Measurements from ENCODE around the gene NPNT. TPM values are rescaled to one million over a fixed set of nuclear protein-coding genes. Genes with fewer than 3 reads are reported as not detected.

The NPNT gene
- polyA plus RNA-seq, 1 experiment: not detected

GRCh38 chr4:105933083-105933482, 37.8 kb downstream of the NPNT start:
- POLR2A ChIA-PET: no interaction called here
- no peak for DNase-seq (ENCODE audit: low read depth)
- CTCF ChIA-PET: no interaction called here
- TF ChIP-seq, protein P1, sequence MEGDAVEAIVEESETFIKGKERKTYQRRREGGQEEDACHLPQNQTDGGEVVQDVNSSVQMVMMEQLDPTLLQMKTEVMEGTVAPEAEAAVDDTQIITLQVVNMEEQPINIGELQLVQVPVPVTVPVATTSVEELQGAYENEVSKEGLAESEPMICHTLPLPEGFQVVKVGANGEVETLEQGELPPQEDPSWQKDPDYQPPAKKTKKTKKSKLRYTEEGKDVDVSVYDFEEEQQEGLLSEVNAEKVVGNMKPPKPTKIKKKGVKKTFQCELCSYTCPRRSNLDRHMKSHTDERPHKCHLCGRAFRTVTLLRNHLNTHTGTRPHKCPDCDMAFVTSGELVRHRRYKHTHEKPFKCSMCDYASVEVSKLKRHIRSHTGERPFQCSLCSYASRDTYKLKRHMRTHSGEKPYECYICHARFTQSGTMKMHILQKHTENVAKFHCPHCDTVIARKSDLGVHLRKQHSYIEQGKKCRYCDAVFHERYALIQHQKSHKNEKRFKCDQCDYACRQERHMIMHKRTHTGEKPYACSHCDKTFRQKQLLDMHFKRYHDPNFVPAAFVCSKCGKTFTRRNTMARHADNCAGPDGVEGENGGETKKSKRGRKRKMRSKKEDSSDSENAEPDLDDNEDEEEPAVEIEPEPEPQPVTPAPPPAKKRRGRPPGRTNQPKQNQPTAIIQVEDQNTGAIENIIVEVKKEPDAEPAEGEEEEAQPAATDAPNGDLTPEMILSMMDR (IDR thresholded peaks at IDR 0.05; ENCODE audit: insufficient read depth, low read depth, low read length): no peak
- Histone ChIP-seq H3K4me3 (ENCODE audit: low read depth, low read length) (no peak overlapping the region), H3K27me3 (ENCODE audit: control insufficient read depth, insufficient read depth, low read length) (no peaks in the 10 kb centered on the region; the same call in 1 of the 2 replicates), H3K36me3 (ENCODE audit: control insufficient read depth, insufficient read depth, low read length) (no peaks in the 10 kb centered on the region)

DNA sequence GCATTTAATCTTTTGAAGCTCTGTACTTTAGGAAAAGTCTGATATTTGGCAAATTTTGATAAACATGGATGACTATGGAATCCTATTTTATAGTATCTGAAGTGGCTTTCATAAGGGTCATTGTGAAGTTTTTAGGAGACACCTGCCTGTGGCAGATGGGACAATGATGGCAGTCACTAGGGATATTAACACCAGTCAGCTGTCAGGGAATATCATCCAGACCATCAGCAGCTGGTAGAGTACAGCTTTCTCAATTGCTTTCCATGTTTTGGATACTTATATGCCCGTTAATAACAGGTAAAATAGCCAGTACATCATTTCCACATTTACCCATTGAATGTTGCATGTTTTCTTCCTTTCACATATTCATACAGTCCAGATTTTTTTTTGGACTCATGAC, 39.1 kb downstream of the NPNT start:
- no peak overlapping the region for H3K4me3 ChIP-seq (ENCODE audit: low read depth, low read length)
- ChIA-PET CTCF (no interaction called here), POLR2A (no interaction called here)
- TF ChIP-seq, protein P1 (IDR thresholded peaks at IDR 0.05; ENCODE audit: insufficient read depth, low read depth, low read length): no peak
- H3K27me3 ChIP-seq (ENCODE audit: control insufficient read depth, insufficient read depth, low read length): no peaks in the 10 kb centered on the region; the same call in 1 of the 2 replicates
- no peak for DNase-seq (ENCODE audit: low read depth)
- H3K36me3 ChIP-seq (ENCODE audit: control insufficient read depth, insufficient read depth, low read length): no peaks in the 10 kb centered on the region

- Histone ChIP-seq H3K36me3 (ENCODE audit: control insufficient read depth, insufficient read depth, low read length) (no peaks in the 10 kb centered on the region), H3K27me3 (ENCODE audit: control insufficient read depth, insufficient read depth, low read length) (no peaks in the 10 kb centered on the region; the same call in 1 of the 2 replicates), H3K4me3 (ENCODE audit: low read depth, low read length) (no peak overlapping the region)
- TF ChIP-seq, protein P1 (IDR thresholded peaks at IDR 0.05; ENCODE audit: insufficient read depth, low read depth, low read length): no peak
- CTCF ChIA-PET: interaction anchor here (0.6 kb wide), 1 partner anchor 13 kb away, joined by 3 read pairs; no protein-coding TSS in a partner anchor
- POLR2A ChIA-PET: no interaction called here
- no peak for DNase-seq (ENCODE audit: low read depth)
These were observed 41.6 kb downstream of the NPNT start for GRCh38 chr4:105936901-105937300.

DNA sequence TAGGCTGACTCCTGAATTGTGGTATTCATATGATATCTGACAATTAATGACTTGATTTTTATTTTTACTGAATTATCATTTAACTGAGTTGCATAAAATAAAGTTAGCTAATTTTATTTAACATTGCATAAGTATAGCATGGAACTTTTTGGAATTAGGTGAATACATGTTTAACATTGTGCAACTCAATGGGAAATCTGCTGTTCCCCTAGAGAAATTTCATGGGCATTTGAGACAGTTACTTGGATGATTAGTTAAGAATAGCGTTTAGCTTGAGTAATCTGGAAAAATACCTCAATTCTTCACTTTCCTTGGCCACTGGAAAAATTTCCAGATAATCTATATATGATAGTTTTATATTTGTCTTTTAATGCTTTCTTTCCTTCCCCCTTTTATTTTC, 42.5 kb downstream of the NPNT start:
- H3K27me3 ChIP-seq (ENCODE audit: control insufficient read depth, insufficient read depth, low read length): no peaks in the 10 kb centered on the region; the same call in 1 of the 2 replicates
- no peaks in the 10 kb centered on the region for H3K36me3 ChIP-seq (ENCODE audit: control insufficient read depth, insufficient read depth, low read length)
- ChIA-PET CTCF (no interaction called here), POLR2A (no interaction called here)
- no peak overlapping the region for H3K4me3 ChIP-seq (ENCODE audit: low read depth, low read length)
- DNase-seq (ENCODE audit: low read depth): no peak
- TF ChIP-seq, protein P1 (IDR thresholded peaks at IDR 0.05; ENCODE audit: insufficient read depth, low read depth, low read length): no peak

DNA sequence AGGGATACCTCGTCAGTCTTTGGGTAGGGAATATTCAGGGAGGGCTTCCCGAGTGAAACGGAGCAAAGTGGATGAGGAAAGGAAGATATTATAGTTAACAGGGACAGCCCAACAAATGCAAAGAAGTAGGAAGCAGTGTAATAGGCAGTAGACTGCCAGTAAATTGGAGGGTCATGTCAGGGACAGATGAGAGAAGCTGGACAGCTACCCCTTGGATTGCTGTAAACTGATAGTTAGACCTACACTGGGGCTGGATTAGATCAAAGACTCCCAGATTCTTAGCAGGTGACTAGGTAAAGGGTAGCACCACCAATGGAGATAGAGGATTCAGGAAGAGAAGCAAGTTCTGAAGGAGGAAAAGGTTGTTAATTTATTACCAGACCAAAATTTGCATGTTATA, 48.0 kb downstream of the NPNT start:
- ChIA-PET POLR2A (no interaction called here), CTCF (no interaction called here)
- no peak for DNase-seq (ENCODE audit: low read depth)
- H3K27me3 ChIP-seq (ENCODE audit: control insufficient read depth, insufficient read depth, low read length): no peaks in the 10 kb centered on the region; the same call in 1 of the 2 replicates
- TF ChIP-seq, protein P1 (IDR thresholded peaks at IDR 0.05; ENCODE audit: insufficient read depth, low read depth, low read length): no peak
- H3K4me3 ChIP-seq (ENCODE audit: low read depth, low read length): no peak overlapping the region
- H3K36me3 ChIP-seq (ENCODE audit: control insufficient read depth, insufficient read depth, low read length): no peaks in the 10 kb centered on the region
